Measurements from ENCODE around the gene GNB4. TPM values are rescaled to one million over a fixed set of nuclear protein-coding genes. Genes with fewer than 3 reads are reported as not detected.

Gene GNB4
- total RNA-seq, 2 donors from 2014 or later = 3.6 to 8.3 TPM

DNA sequence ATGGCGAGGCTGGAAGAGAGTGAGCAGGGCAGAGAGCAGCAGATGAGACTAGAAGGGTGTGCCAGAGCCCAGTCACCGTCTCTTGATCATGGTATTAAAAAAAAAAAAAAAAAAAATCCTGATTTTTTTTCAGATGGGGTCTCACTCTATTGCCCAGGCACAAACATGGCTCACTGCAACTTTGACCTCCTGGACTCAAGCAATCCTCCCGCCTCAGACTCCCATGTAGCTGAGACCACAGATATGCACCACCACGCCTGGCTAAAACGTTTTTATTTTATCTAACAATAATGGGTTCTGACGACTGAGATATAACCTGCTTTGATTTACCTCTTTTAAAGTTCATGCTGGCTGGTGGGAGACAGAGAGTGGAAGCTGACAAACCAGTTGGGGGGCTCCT is 4.0 kb downstream of the GNB4 start:
- DNase-seq (no peak), ATAC-seq (no peak)
- intact Hi-C loops (cut with DNase I, micrococcal nuclease) = no loop called here

DNA sequence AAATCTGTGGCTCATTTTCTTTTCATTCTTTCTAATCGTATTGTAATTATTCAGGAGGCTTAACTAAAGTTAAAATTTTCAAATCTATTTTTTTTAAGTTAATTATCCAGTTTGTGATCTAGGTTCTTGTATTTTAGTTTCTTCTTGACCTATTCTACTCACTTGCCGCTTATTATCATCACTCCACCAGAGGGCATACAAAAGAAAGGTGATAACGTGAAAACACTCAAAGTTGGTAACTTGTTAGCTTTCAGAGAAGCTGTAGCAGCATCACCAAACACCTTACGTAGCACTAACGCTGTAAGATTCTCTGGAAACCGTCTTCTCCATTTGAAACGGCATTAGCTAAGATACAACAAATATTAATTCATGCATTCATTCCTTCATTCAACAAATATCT is 4.8 kb downstream of the GNB4 start:
- no peak for DNase-seq
- ATAC-seq = no peak
- intact Hi-C loops (cut with DNase I, micrococcal nuclease) = no loop called here

DNA sequence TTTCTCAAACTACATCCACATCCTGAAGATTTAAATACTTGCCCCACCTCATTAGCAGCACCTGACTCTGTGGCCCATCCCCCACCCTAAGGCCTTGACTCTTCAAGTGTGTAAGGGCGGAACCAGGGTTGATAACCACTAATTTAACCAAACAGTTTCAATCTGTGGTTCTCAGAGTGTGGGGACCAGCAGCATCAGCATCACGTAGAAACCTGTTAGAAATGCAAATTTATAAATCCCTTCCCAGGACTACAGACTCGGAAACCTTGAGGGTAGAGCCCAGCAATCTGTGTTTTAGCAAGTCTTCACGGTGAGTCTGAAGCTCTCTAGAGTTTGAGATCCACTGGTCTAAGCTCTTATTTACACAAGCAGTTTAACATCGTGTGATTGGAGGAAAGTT is 12.4 kb downstream of the GNB4 start:
- peak in 1 of 2 donors; percentile 32 for DNase-seq
- intact Hi-C loops (cut with DNase I, micrococcal nuclease) = no loop called here
- no peak for ATAC-seq

DNA sequence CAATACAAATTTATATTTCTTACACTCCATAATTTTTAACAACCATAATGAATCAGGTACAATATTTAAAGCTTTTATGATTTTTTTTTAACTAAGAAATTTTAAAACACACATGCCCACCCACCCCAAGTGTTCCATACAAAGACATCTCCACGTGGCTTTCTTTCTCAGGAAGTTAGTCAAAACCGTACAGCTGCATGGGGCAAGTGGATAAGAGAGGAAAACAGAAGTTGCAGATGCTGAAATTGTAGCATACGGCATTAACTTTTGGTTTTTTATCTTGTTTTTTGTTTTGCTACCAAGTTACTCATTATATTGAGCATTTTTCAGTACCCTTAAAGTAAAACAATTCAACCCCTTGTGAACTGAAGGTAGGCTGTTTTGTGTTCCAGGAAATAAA is 14.8 kb downstream of the GNB4 start:
- intact Hi-C loops (cut with DNase I, micrococcal nuclease) = no loop called here
- no peak for DNase-seq
- no peak for ATAC-seq

DNA sequence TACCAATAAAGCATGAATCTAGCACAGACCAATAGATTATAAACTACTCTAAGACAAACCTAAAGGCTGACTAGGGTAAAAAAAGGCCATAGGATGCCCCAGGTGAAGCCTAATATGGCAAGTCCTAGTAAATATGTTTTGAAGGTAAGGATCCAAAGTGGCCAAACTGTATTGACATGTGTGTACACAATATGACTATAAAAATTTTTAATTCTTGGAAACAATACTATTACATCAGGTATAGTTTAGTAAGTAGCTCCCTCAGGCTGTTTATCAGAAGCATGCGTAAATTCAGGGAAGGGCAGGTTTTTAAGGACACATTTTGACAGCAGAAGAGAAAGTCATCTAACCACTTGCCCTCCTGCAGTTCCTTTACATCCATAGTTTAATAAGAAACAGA is 18.8 kb downstream of the GNB4 start:
- ATAC-seq = no peak
- intact Hi-C loops (cut with DNase I, micrococcal nuclease) = no loop called here

DNA sequence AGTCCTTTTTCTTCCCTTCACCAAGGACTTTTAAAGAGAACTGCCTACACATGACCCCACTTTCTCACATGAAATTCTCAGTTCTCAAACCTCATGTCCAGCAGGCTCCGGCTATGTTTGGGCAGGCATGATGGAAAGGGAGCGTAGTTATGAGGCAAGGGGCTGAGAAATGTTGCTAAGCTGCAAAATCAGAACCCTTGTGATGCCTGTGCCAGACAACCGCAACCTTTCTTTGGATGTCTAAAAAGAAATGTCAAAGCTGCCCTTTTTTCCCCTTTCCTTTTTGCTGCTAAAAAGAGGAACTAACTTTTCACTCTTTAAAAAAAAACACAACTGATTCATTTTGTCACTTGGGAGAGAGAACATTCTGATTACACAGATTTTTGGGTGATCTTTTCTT is 19.2 kb downstream of the GNB4 start:
- DNase-seq (no peak), ATAC-seq (no peak)
- intact Hi-C loops (cut with DNase I, micrococcal nuclease) = no loop called here

More for the DNA sequence above, 18.8 kb downstream of the GNB4 start:
- DNase-seq = no peak

DNA sequence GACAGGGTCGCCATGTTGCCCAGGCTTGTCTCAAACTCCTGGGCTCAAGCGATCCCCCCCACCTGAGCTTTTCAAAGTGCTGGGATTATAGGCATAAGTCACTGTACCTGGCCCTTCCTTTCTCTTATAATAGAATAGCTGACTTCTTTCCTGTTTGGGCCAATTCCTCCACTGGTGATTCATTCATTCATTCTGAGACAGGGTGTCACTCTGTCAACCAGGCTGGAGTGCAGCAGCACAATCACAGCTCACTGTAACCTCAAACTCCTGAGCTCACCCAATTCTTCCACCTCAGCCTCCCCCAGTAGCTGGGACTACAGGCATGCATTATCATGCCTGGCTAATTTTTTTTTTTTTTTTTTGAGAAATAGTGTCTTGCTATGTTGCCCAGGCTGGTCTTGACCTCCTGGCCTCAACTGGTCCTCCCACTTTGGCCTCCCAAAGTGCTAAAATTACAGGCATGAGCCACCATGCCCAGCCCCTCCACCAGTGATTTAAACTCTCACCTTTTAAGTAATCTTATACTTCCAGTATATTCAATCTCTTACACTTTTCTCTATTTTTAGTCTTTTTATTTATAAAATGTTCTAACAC is 20.9 kb downstream of the GNB4 start:
- DNase-seq = no peak
- intact Hi-C loops (cut with DNase I, micrococcal nuclease) = no loop called here
- no peak for ATAC-seq

DNA sequence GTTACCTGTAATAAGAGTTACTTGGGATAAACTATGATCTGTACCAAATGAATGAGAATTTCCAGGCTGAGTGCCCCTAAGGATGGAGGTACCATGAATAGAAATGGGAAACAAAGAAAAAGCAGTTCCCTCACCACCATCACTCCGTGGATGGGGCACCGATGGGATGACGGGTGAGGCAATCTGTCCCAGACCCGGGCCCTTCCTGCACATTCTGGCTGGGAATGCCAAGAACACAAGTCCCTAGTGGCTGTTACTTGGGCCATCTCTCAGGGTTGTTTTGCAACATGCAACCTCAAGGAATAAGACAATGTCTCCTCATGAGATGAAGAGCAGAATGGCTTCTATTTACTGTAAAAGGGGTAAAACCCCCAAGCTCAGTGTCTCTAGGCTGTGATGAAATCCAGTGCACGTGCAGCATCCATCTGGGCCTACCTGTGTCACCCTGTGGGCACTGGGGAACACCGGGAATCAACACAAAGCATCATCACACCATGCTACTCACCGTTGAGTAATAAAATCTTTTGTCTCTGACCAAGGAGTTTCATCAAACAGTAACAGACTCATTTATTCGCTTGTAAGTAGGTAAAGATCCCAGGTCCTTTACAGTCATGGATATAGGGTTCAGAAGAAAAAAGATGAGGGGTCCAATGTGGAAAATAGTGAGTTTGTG is 22.3 kb downstream of the GNB4 start:
- ATAC-seq (no peak), DNase-seq (no peak)
- intact Hi-C loops (cut with DNase I, micrococcal nuclease) = no loop called here

DNA sequence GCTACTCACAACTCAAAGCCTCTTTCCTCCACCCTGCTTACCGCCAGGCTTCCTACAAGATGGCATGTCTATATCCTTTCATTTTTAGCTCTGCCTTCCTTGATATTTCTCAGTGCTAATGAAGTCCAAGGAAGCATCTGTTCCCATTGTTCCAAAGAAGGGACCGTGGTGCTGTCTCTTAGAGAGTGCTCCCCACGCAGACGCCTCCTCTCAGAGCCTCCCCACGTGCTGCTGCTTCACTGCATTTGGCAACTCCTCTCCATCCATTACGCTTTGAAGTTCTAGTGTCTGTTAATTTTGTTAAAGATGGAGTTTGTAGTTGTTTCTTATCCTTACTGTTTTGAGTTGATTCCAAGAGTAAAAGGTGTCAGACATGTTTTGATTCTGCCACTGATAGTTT is 26.2 kb downstream of the GNB4 start:
- DNase-seq (no peak), ATAC-seq (no peak)
- intact Hi-C loops (cut with DNase I, micrococcal nuclease) = no loop called here

DNA sequence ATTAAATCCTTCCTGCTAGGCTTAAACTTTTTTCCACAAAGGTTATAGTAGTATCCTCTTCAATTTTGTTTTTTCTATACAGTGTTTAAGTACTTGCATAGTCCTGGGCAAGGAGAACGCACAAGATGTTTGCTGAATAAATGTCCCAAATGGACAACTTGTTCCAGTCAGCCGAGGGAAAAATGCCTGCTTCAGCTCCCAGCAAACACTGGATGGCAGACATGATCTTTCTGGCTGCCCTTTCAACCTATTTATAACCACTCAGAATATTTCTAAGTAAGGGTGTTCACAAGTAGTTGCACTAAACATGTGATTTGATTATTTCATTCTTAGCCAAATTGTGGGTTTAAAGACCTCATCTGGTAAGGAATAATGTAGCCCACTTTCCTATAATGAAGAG is 29.8 kb downstream of the GNB4 start:
- intact Hi-C loops (cut with DNase I, micrococcal nuclease) = loop anchor here in 1 of 2 donors (5.0 kb wide), 1 partner anchor 136 kb away; no protein-coding TSS in a partner anchor
- ATAC-seq (no peak), DNase-seq (no peak)

DNA sequence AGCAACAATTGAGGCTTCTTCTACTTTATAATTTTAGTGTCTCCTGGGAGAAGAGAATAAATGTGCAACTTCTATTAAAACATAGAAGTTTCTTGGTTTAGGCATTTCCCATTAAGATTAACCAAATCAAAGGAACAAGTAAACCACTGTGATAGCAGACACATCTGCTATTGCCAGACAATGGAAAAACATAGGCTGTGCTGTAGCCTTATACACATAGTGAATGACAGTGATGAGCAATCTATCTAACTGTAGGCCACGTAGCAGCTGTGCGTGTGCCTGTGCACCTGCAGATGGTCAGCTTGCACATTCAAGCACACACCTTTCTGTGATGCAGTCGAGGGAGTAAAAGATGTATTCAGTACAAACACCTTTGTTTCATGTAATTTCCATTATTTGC is 32.7 kb downstream of the GNB4 start:
- DNase-seq (no peak), ATAC-seq (no peak)
- intact Hi-C loops (cut with DNase I, micrococcal nuclease) = no loop called here

DNA sequence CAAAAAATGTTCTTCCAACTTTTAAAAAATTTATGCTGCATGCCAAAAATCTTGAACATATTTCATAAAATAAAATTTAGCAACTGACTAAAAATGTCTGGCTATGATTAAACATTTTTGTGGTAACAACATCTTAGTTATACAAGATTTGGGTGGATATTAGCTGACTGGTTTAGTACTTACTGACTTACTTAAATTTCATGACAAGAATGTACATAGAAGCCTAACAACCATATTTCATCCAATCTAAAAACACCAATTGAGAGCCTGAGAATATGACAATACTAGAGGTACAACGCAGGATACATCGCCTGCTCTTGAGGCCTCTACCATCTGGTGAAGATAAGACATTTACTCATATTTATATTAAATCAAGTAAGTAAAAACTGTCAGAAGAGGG is 34.6 kb downstream of the GNB4 start:
- intact Hi-C loops (cut with DNase I, micrococcal nuclease) = no loop called here
- DNase-seq = no peak
- no peak for ATAC-seq

DNA sequence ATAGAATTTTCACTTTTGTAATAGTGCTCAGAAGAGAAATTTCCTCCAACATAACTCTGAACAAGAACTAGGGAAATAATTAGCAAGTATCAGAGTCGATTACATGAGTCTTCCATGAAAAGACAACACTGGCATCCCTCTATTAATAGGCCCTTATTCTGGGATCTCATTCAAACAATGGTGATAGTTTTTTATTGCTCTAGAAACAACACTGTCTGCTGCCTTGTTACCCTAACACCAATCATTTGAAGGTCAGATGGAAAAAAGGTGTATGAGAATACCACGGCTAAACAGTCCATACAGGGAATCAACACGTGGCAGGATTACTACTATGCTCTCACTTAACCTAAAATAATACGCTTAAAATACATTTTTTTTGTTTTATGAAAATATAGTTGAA is 35.9 kb downstream of the GNB4 start:
- intact Hi-C loops (cut with DNase I, micrococcal nuclease) = no loop called here
- DNase-seq = no peak
- no peak for ATAC-seq

DNA sequence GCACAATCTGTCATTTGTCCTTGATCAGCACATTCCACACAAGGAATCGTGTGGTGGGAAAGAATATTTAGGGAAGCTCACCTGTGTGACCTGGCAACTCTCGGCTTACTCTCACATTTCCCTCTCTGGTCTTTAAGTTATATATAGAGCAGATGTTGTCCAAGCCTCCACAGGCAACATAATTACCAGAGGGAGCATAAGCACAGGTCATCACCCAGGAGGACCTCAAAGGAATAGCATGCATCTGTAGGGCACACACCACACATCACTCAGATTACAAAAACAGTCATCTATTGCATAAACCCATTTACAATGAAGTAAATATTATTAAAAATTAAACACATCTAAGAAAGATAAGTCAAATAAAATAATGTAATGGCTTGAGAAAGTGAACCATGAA is 36.5 kb downstream of the GNB4 start:
- DNase-seq = no peak

DNA sequence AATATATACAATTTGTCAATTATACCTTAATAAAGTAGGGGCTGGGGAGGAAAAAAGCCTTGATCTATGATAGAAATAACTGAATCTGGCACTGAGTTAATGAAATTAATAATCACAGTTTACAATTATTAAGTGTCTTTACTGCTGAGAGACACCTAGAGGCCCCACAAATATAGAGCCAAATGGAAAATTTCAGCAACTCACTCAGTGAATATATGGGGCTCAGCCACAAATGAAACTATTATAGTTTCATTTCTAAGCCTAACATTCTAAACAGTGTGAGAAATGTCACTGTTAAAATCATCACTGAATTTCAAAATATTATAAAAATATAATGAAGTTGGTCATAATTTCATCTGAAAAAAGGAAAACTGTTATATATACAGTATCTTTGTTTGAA is 40.3 kb downstream of the GNB4 start:
- DNase-seq (no peak), ATAC-seq (no peak)
- intact Hi-C loops (cut with DNase I, micrococcal nuclease) = no loop called here

More for the DNA sequence above, 36.5 kb downstream of the GNB4 start:
- ATAC-seq = no peak
- intact Hi-C loops (cut with DNase I, micrococcal nuclease) = no loop called here

DNA sequence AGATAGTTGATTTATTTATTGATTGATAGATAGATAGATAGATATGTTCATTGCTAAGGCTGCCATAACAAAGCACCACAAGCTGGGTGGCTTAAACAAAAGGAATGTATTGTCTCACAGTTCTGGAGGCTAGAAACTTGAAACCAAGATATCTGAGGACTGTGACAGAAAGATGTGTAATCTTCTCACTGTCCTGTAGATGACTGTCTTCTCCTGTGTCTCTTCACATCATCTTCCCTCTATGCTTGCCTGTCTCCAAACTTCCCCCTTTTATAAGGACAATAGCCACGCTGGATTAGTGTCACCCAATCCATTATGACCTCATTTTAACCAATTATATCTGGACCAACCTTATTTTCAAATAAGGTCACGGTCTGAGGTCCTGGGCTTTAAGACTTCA is 40.9 kb downstream of the GNB4 start:
- intact Hi-C loops (cut with DNase I, micrococcal nuclease) = no loop called here
- ATAC-seq = no peak
- DNase-seq = no peak

DNA sequence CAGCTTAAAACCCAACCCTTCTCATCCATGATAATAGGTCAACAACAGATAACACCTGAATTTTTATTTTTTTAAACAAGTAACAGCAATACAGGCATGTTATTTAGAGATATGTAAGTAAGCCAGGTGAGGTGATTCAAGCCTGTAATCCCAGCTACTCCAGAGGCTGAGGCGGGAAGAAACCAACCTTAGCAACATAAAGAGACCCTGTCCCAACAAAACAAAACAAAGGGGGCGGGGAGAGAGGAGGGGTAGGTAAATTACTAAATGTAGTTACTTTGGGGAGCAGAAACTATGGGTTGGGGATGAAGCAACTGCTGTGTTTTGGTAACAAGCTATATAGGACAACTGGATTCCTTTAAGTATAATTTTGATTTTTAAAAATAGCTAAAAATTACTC is 47.0 kb downstream of the GNB4 start:
- intact Hi-C loops (cut with DNase I, micrococcal nuclease) = no loop called here
- no peak for ATAC-seq
- DNase-seq = no peak

DNA sequence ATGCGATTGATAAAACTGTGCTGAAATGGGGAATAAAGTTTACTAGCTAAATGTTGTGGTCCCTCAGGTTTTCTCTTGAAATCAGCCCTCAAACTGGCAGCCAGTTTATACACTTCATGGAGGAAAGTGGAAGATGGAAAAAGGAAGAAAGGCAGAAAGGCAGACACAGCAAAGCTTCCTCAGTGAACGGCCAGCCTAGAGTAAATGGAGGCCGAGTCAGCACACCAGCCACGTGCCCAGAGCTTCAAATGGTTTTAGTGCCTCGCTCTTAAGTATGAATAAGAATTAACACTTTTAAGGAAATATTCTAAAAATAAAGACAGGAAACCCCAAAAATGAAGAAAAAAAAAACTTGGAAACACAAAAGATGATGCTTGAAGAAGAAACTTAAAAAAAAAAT is 48.3 kb downstream of the GNB4 start:
- no peak for ATAC-seq
- intact Hi-C loops (cut with DNase I, micrococcal nuclease) = no loop called here
- DNase-seq = no peak

DNA sequence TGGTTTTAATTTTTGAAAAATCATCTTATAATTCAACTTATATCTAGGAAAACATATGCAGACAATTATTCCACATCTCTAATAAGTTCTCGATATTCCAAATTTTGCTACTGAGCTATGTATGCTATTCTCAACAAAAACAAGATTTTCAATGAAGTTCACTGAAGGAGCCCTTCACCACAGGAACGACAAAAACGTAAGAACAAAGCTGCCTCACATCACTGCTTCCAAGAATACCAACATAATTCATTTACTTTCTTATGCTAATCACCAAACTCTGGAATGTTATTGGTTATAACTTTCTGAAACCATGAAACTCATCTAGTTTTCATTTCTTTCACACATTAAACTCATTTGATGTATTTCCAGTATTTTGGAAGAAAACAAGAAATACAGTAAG is 49.7 kb downstream of the GNB4 start:
- intact Hi-C loops (cut with DNase I, micrococcal nuclease) = no loop called here
- DNase-seq (no peak), ATAC-seq (no peak)

DNA sequence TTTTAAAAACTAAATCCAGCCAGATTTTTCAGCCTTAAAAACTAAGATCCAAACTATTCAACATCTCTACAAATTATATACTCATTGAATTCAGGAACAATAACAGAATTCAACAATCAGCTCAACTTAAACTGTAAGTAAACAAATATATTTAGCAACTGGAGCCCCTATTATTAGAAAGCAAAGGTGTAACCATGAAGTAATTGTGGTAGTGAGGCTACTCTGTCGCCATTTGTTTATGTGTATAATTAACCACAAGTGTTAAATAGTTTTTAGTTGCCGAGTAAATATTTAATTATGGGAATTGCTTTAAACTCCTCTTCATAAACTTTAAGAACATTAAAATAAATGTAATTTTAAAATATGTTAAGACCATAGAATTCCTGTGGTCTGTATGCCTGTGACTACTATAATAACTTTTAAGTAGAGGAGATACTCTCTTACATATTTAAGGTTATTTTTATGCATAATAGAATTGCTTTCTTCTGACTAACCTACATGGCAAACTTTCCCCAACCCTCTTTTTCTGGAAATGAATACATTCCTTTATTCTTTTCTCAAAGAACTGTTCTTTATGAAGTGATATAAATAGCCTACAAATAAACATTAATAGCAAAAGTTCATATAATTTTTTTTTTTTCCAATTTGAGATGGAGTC is 52.6 kb downstream of the GNB4 start:
- intact Hi-C loops (cut with DNase I, micrococcal nuclease) = no loop called here
- DNase-seq = no peak
- no peak for ATAC-seq

DNA sequence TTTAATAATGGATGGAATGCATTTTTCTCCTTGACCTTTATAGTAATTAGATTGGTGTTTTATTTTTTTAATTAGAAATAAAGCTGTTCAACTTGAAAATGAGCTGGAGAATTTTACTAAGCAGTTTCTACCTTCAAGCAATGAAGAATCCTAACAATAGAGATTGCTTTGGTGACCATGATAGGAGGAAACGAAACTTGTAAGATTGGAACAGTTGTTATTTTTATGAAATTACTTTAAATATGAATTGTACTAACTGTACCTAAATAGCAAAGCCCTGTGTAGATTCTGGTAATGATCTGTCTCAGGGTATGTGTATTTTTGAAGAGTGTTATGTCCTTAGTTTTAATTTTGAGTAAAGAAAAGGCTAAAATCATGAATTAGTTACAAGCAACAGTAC is 59.4 kb downstream of the GNB4 start:
- intact Hi-C loops (cut with DNase I, micrococcal nuclease) = no loop called here
- ATAC-seq = no peak
- DNase-seq = no peak
